ENCODE measurements around the gene GRAP. TPM values are rescaled to one million over a fixed set of nuclear protein-coding genes. Genes with fewer than 3 reads are reported as not detected.

GRAP gene
- total RNA-seq, 1 donor from 2014 or later = 0.64 TPM

- no peak for TF ChIP-seq CTCF (IDR thresholded peaks at IDR 0.05; ENCODE audit: partially characterized antibody, unreplicated experiment)
- Mint-ChIP-seq H3K36me3 (ENCODE audit: unreplicated experiment) (no peaks in the 10 kb centered on the region), H3K9me3 (ENCODE audit: unreplicated experiment) (no peaks in the 10 kb centered on the region), H3K4me1 (ENCODE audit: low read depth, unreplicated experiment) (no peaks in the 10 kb centered on the region), H3K4me3 (ENCODE audit: unreplicated experiment) (no peak overlapping the region), H3K27me3 (ENCODE audit: unreplicated experiment) (no peaks in the 10 kb centered on the region), H3K27ac (ENCODE audit: unreplicated experiment) (no peak overlapping the region)
- DNase-seq = no peak
Observed at GRCh38 chr17:18984273-18985114, 62.3 kb downstream of the GRAP start.

GRCh38 chr17:18981642-18982424, 64.9 kb downstream of the GRAP start:
- no peak for TF ChIP-seq CTCF (IDR thresholded peaks at IDR 0.05; ENCODE audit: partially characterized antibody, unreplicated experiment)
- no peak for DNase-seq
- Mint-ChIP-seq H3K27ac (ENCODE audit: unreplicated experiment) (no peak overlapping the region), H3K27me3 (ENCODE audit: unreplicated experiment) (no peaks in the 10 kb centered on the region), H3K9me3 (ENCODE audit: unreplicated experiment) (no peaks in the 10 kb centered on the region), H3K36me3 (ENCODE audit: unreplicated experiment) (no peaks in the 10 kb centered on the region), H3K4me1 (ENCODE audit: low read depth, unreplicated experiment) (no peaks in the 10 kb centered on the region), H3K4me3 (ENCODE audit: unreplicated experiment) (no peak overlapping the region)

DNA sequence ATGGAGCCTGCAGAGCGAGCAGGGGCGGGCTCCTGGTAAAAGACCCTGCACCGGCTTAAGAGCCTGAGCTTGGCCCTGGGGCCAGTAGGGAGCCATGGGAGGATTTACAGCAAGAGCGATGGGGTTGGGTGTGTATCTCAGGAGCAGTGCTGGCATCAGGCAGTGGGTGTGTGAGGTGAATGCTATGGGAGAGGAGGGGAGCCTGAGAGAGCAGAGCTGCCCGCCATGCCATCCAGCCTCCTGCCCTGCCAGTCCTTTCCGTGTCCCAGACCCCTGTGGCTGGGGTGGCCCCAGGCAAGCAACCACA, 65.5 kb downstream of the GRAP start:
- no peak overlapping the region for H3K27ac Mint-ChIP-seq (ENCODE audit: unreplicated experiment)

GRCh38 chr17:18980682-18981334, 65.9 kb downstream of the GRAP start:
- no peak for TF ChIP-seq CTCF (IDR thresholded peaks at IDR 0.05; ENCODE audit: partially characterized antibody, unreplicated experiment)
- DNase-seq = no peak
- Mint-ChIP-seq H3K4me1 (ENCODE audit: low read depth, unreplicated experiment) (no peaks in the 10 kb centered on the region), H3K4me3 (ENCODE audit: unreplicated experiment) (no peak overlapping the region), H3K36me3 (ENCODE audit: unreplicated experiment) (no peaks in the 10 kb centered on the region), H3K9me3 (ENCODE audit: unreplicated experiment) (no peaks in the 10 kb centered on the region), H3K27ac (ENCODE audit: unreplicated experiment) (no peak overlapping the region), H3K27me3 (ENCODE audit: unreplicated experiment) (no peaks in the 10 kb centered on the region)

More for the DNA sequence above, 65.5 kb downstream of the GRAP start:
- Mint-ChIP-seq H3K4me1 (ENCODE audit: low read depth, unreplicated experiment) (no peaks in the 10 kb centered on the region), H3K27me3 (ENCODE audit: unreplicated experiment) (no peaks in the 10 kb centered on the region), H3K9me3 (ENCODE audit: unreplicated experiment) (no peaks in the 10 kb centered on the region), H3K4me3 (ENCODE audit: unreplicated experiment) (no peak overlapping the region), H3K36me3 (ENCODE audit: unreplicated experiment) (no peaks in the 10 kb centered on the region)
- DNase-seq = no peak
- no peak for TF ChIP-seq CTCF (IDR thresholded peaks at IDR 0.05; ENCODE audit: partially characterized antibody, unreplicated experiment)

Measured in glutamatergic neuron (in vitro differentiated cells).